GM18508 (cell line): ENCODE measurements around the gene FCRL6.

ENCODE experiments used
- ATAC-seq: cut with Tn5 transposase; IDR thresholded peaks from one replicate; pipeline ENCODE4 v1.9.1; 2021; ENCODE audit warnings: moderate number of reproducible peaks; ENCODE audit not compliant: insufficient read depth, unreplicated experiment

The FCRL6 gene

DNA sequence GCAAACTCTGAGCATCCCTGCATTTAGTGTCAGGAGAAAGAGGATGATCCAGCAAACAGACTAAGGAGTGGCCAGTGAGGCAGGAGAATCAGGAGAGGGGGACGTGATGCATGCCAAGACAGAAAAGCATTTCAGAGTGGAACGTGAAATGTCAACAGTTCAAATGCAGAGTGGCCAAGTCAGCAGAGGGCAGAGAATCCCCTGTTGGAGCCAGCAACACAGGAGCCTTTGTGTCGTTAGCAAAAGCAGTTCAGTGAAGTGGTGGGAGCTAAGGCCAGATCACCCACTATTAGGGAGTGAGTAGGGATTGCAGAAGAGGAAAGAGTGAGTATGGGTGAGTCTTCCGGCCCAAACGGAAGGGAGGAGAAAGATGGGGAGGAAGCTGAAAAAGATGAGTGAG, 6.6 kb upstream of the FCRL6 start:
- ATAC-seq, result no peak

DNA sequence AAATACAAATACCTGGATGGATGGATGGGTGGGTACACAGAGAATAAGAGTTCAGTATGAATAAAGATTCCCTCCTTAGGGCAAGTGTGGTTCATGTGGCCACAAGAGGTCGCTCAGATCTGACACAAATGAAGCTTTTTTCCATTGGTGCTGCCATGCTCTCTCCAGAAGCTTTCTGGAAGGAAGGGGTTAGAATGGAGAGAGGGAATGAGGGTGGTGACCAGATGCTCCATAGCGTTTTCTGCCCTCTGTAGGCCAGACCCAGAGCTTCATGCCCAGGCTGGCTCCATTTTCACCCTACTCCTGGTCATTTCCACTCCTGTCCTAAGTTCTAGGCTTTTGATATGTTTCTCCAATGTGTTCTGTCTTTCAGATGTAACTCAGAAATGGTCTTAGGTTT, 3.3 kb upstream of the FCRL6 start:
- ATAC-seq, result no peak

DNA sequence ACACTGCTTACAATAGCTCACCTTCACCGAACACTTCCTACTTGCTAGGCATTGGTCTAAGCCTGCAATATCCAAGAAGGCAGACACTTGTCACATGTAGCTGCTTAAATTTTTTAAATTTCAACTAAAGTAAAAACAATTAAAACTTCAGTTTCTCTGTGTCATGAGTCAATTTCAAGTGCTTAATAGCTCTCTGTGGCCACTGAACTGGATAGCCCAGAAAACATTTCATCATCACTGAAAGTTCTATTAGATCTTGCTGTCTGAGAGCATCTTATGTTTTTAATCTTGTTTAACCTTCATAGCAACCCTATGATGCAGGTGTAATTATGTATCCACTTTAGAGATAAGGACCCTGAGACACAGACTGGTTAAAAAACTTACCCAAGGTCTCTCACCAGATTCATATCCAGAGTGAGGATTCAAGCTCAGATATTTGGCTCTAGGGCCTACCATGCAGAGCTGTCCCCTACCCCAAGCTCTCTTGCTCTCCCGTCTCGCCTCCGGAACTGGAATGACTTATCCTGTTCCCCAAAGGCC, 2.6 kb upstream of the FCRL6 start:
- ATAC-seq, result no peak

DNA sequence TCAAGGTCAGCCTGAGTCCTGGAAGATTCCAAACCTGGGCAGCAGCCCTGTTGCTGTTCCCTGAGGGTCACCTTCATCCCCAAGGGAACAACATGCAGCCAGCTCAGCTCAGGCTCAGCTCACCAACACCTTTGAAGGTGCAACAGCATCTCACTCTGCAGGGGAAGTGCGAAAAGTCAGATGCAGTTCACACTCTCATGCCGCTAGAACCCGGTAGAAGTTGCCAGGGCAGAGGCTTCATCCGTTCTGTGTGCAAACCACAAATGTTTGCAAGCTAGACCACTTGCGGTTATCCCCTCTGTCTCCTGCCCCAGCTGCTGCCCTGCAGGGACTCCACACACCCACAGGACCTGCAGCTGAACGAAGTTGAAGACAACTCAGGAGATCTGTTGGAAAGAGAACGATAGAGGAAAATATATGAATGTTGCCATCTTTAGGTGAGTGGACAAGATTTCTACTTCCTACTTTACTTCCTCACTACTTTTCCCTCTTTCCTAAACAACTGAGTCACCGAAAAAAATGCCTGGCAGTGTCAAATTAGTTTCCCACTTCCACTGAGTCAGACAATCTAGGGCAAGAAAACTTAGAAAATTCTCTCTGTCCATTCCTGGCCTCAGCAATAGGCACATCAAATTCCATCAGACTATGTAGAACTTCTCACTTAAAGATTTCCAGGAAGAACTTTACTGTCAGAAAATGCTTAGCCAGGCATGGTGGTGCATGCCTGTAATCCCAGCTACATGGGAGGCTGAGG, 1.8 kb upstream of the FCRL6 start:
- ATAC-seq, result no peak

DNA sequence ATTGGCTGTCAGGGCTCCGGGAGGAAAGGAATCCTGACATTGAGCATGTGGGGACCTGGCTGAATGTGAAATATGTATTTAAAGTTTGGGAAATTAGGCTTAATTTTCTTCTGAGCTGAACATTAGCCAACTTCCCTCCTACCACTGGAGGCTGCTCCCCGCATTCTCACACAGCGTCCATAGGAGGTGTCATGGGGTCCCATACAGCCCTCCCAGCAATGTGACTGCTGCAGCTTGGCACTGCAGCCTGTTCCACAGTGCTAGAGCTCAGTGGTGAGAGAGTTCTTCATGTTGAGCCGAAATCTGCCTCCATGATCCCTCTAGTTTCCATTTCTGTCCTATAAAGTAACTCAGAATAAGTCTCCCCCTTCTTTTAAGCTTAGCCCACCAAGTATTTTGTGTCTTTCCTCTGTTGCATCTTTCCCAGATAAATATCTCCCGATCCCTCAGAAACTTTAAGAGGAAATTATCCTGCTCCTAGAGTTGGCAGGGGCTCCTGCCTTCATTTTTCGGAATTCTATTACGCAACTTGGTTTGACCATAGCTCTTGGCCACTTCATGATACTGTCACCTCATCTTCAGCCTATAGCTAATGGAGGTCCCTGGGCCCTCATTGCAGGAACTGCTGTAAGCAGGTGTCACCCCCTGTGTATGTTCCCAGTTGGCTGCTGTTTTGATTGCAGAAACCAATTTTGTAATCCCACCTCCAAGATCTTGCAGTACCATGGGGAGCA, 2.0 kb downstream of the FCRL6 start:
- ATAC-seq, result no peak

DNA sequence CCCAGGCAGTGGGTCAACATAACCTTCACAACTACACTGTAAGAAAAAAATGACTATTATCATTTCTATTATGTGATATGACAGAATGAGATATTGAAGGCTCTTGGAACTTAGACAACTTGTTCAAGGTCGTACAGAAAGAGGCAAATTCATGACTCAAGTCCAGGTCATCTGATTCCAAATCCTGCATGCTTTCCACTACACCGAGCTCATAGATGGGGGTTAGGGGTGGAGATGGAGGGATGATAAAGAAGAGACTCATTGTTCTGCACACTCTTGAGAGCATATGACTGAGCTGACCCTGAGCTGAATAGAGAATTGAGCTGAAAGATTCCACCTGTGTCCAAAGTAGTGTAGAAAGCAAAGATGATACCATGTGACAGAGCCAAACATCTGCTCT, 2.8 kb downstream of the FCRL6 start:
- ATAC-seq, result no peak

DNA sequence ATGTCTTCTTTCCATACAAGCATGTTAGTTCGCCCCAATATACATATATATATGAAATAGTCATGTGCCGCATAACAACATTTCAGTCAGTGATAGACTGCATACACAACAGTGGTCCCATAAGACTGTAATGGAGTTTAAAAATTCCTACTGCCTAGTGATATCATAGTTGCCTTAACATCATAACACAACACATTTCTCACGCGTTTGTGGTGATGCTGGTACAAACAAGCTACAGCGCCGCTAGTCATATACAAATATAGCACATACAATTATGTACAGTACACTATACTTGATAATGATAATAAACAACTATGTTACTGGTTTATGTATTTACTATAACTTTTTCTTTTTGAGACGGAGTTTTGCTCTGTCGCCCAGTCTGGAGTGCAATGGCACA, 13.8 kb downstream of the FCRL6 start:
- ATAC-seq, result no peak

DNA sequence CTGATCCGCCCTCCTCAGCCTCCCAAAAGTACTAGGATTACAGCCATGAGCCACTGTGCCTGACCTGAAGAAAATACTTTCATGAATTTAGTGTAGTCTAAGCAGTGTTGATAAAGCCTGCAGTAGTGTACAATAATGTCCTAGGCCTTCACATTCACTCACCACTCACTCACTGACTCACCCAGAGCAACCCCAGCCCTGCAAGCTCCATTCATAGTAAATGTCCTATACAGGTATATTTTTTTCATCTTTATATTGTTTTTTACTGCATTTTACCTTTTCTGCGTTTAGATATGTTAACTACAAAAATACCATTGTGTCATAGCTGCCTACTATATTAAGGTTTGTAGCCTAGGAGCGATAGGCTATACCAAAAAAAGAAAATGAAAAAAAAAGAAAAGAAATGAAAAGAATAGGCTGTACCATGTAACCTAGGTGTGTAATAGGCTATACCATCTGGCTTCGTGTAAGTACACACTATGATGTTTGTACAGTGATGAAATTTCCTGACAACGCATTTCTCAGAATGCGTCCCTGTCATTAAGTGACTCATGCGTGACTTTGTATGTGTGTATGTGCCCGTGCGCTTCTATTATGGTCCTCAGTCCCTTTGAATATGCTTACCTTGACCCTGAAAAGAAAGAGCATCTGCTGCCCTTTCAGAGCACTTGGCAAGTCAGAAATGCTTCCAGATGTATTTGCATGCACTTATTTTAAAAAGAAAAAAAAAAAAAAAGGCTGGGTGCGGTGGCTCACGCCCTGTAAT, 15.3 kb downstream of the FCRL6 start:
- no peak for ATAC-seq

DNA sequence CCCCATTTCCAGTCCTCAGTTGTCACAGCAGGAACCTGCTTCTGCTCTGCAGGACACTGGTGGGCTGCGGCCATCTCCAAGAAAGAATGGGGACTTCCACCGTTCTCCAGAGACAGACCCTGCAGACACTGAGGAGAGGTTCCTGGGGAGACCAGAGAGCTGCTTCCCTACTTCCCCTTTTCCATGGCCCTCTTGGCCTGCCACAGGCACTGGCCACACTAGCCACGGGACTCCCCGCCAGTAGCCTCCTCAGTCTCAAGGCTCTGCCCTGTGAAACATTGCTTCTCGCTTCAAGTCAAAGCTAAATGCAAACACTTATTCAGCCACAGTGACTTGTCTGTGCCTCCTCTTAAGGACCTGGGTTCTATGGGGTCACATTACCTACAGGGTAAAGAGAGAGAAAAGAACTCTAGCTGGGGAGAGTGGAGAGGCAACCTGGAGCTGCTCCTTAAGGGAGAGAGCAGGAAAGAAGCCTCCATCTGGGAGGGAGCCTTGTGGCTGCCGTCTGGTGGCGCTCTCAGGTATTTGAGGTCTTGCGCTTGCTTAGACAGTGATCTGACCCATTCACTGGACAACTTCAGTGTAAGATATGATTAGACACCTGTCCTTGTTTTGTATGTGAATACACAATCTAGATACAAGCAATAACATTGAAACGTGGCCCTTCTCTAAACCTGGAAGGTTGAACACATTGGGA, 19.2 kb downstream of the FCRL6 start:
- no peak for ATAC-seq

DNA sequence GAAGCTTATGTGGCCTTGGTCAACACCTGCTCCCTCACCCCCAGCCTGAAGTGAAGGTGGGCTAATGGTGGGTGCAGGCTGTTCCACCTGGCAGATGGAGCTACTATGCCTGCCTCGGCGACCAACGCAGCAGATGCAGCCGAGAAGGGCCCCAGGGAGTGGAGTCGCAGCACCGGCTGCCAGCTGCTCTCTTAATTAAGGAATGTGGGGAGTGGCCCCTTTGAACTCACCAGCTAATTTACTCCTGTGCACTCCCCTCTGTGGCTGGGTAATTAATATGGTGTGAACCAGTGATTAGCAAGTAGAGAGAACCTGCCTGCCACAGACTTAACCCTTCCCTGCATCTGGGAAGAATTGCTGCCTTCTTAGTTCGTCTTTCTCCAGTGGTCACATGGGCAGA, 21.2 kb downstream of the FCRL6 start:
- ATAC-seq, result no peak

DNA sequence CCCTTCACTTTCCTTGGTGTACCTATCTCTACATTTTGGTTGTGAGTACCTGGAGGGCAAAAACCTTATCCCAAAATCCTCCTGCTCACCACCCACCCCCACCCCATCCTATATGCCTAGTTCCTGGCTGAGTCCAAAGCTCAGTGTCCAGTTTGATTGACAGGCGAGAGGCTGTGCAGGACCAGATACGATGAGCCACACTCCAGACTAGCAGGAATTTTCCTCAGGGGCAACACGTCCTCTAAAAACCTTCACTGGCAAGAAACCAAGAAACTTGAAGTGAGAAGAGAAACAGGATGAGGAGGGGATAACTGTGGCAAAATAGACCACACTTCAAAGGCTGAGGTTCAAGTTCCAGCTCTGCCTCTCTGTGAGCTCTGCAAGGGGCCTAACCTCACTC, 23.4 kb downstream of the FCRL6 start:
- ATAC-seq, result no peak

DNA sequence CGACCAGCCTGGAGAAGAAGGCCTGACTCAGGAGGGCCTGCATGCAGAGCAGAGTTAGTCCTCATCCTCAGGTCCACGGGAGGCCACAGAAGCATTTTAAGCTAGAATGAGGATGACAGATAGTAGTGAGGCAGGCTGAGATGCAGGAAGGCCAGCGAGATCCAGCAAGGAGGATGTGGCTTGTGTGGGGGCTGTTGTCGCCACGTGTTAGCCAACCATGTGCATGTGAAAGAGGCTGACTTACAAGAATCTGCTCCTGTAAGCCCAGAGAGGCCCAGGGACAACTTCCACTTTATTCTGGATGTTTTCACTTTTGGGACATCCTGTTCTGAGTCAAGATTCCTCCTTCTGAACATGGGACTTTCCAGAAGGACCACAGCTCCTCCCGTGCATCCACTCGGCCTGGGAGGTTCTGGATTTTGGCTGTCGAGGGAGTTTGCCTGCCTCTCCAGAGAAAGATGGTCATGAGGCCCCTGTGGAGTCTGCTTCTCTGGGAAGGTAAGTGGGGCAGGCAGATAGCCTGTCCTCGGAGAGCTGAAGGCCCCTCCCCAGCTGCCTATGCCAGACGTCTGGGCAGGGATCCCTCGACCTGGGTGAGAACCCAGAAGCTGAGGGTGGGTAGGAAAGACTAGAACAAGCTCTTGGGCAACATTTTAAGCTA, 24.4 kb downstream of the FCRL6 start, which contains the start of gene SLAMF8:
TSS of gene SLAMF8 (plus strand) at position 433 of the 661 bp plus-strand sequence. CDS start at position 459, 26 bp downstream.
- no peak for ATAC-seq

DNA sequence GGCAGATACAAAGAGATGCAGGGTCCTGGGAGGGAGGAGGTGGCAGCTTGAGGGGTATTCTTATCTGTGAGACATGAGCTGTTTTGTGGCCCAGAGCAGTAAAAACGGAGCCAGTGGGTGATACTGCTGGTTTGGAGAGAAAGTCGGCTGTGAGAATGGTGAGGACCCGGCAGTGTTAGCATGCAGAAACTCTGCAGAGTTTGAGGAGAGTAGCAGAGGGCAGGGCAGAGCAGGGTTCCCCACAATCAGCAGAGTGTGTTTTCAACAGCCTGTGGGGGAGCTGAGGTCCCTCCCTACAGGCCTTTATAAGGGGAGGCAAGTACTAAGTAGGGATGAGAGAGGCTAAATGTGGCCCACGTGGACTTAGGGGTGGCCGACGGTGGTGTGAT, 24.9 kb downstream of the FCRL6 start:
- ATAC-seq, result no peak

DNA sequence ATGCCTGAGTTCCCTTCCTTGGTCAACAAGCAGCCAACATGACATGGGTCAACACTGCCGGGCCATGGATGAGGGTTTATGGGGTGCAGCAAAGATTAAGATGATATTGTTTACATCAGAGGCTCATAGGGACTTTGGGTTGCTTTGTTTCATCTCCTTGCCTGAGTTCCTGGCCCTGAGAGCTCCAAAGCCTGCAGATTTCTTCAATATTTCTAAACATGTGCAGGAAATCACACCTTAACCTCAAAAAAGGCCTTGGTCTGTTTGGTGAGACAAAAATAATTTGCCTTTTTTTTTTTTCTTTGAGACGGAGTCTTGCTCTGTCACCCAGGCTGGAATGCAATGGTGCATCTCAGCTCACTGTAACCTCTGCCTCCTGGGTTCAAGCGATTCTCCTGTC, 25.4 kb downstream of the FCRL6 start:
- ATAC-seq, result no peak

DNA sequence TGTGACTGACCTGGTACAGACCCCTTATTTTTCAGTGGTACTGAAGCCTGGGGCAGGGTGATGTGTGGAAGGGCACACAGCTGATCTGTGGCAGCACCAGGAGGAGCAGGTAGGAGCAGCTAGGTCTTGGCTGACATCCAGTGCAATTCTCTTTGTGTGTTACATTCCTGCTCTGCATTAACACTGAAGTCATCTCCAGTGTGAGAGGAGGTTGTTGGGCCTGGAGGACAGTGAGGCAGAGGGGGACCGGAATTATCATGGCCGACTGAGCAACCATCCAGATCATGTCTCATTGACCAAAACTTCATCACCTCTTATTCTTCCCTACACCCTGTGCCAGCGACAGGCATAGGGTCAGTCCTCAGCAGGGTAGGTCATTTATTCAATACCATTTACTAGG, 26.0 kb downstream of the FCRL6 start:
- no peak for ATAC-seq

DNA sequence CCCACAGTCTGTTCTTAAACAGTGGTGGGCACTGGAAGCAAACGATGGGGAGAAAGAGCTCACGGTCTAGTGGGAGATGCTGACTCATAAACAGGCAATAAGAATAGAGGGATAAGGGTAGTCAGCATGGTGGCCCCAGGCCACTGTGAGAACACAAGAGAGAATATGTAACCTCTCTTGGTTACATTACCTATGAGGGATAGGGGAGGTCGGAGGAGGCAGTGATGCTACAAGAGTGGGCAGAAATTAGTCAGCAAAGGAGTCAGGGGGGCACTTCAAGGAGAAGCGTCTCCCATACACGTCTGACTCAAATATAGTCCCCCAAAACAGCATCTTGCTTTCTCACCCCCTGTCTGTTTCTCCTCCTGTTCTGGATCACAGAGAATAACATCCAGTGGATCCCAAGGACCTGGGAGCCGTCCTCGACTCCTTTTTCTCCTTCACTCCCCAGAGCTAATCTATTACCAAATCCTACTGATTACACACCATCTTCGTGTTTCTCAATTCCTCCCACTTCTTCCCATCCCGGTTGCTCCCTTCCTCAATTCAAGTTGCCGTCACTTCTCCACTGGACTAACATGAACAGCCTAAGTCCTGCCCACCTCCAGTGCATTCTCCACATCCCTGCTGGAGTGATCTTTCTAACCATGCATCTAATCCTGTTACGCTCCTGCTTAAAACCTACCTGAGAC, 26.6 kb downstream of the FCRL6 start:
- no peak for ATAC-seq

DNA sequence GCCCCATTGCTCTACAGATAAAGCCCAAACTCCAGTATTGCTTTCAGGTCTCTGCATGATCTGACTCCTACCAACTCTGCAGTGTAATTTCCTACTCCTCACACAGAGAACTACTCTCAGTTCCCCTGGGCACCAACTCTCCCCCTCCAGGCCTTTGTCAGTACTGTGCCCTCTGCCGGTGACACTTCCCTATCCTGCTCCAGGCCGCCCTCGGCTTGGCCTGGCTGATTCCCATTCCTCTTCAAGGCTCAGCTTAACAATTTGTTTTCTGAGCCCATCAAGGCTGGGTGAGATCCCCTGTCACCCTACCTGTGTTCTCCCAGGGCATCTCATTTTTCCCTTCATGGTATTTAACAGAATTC, 27.1 kb downstream of the FCRL6 start:
- ATAC-seq, result peak; percentile 64

DNA sequence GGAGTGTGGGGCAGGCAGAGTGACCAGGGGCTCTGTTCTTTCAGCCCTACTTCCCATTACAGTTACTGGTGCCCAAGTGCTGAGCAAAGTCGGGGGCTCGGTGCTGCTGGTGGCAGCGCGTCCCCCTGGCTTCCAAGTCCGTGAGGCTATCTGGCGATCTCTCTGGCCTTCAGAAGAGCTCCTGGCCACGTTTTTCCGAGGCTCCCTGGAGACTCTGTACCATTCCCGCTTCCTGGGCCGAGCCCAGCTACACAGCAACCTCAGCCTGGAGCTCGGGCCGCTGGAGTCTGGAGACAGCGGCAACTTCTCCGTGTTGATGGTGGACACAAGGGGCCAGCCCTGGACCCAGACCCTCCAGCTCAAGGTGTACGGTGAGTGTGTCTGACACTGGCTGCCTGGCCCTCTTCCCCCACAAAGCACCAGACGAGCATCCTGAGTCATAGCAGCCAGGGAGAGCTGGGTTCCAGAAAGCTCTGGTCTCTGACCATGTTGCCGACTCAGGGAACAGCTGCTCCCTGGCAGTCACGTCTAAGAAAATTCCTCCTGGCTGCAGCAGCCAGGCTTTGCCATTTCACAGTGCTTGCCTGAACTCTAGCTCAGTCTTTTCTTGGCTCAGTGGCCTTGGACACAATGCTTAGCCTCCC, 27.8 kb downstream of the FCRL6 start:
- no peak for ATAC-seq

DNA sequence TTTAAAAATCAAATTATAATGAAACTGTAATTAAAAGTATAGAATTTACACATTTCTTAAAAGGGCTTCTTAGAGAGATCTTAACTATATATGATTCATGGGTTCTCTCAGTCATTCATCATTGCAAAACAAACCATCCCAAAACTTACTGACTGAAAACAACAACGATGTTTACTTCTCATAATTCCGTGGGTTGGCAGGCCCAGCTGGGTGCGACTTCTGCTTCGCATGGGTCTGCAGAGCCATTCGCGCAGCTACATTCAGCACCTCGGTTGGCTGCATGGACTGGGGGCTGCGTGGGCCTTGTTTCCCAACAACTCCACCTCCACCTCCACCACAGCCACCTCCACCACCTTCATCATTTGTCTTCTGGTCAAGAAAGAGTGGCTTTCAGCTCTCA, 28.6 kb downstream of the FCRL6 start:
- ATAC-seq, result no peak
